Left ventricle myocardium inferior (tissue), 1 donor: ENCODE results near the gene INSYN2B. TPM values are rescaled to one million over a fixed set of nuclear protein-coding genes. Genes with fewer than 3 reads are reported as not detected.

Experiments
- DNase-seq: peaks from one replicate; pipeline ENCODE4 v3.0.0-alpha.2; 2020
- H3K27ac ChIP-seq: fragments of 200-600 bp; replicated peaks from 2 replicates; pipeline ENCODE4 v1.8.0; 2021
- H3K27me3 ChIP-seq: fragments of 200-600 bp; 2 replicates; pipeline ENCODE4 v1.8.0; 2021; ENCODE audit warnings: low read depth
- H3K36me3 ChIP-seq: fragments of 200-600 bp; 2 replicates; pipeline ENCODE4 v1.8.0; 2021
- H3K4me1 ChIP-seq: fragments of 200-600 bp; 2 replicates; pipeline ENCODE4 v1.8.0; 2021
- H3K4me3 ChIP-seq: fragments of 200-600 bp; 2 replicates; pipeline ENCODE4 v1.8.0; 2021; ENCODE audit warnings: mild to moderate bottlenecking, moderate library complexity
- H3K9me3 ChIP-seq: fragments of 200-600 bp; replicated peaks from 2 replicates; pipeline ENCODE4 v1.8.0; 2021
- CTCF ChIP-seq: fragments of 200-600 bp; IDR thresholded peaks from 2 replicates; pipeline ENCODE4 v1.8.0; 2021; ENCODE audit warnings: antibody characterized with exemption, mild to moderate bottlenecking, borderline replicate concordance
- intact Hi-C: fragments of 100-400 bp; cut with micrococcal nuclease; formaldehyde crosslinking; loops from one replicate; pipeline ENCODE4 v1.11.0; 2022
- total RNA-seq: library from RNA; stranded (reverse); fragmentation: NEBNext Ultra II Directional; extraction: Animal tissue kit (Norgen Biotek cat#: 25700); gene quantifications from one replicate; pipeline ENCODE4 v1.2.1, GENCODE V29; 2021
- donor health status: DM: no; HTN: yes; CAD: no; lungs with severe emphysema.

The INSYN2B gene
- total RNA-seq, 1 donor from 2014 or later = 0.08 TPM

- Histone ChIP-seq H3K36me3 (no peaks in the 10 kb centered on the region), H3K27me3 (peaks cover 20% of the 10 kb centered on the region), H3K4me1 (no peaks in the 10 kb centered on the region), H3K27ac (no peak overlapping the region), H3K9me3 (no peaks in the 10 kb centered on the region), H3K4me3 (no peak overlapping the region)
- intact Hi-C loops = no loop called here
- peak; percentile 60 for DNase-seq
- TF ChIP-seq CTCF = no peak
Observed at GRCh38 chr5:169895926-169896325, 84.4 kb downstream of the INSYN2B start.

GRCh38 chr5:169893571-169893970 lies 86.7 kb downstream of the INSYN2B start:
- Histone ChIP-seq H3K36me3 (no peaks in the 10 kb centered on the region), H3K4me3 (no peak overlapping the region), H3K9me3 (no peaks in the 10 kb centered on the region), H3K27ac (no peak overlapping the region), H3K27me3 (peaks cover 20% of the 10 kb centered on the region), H3K4me1 (no peaks in the 10 kb centered on the region)
- intact Hi-C loops = no loop called here
- DNase-seq = no peak
- TF ChIP-seq CTCF = no peak

GRCh38 chr5:169893010-169893409 lies 87.3 kb downstream of the INSYN2B start:
- intact Hi-C loops = no loop called here
- H3K36me3 ChIP-seq = no peaks in the 10 kb centered on the region
- DNase-seq = no peak
- H3K27ac ChIP-seq = no peak overlapping the region
- no peak overlapping the region for H3K4me3 ChIP-seq
- no peaks in the 10 kb centered on the region for H3K4me1 ChIP-seq
- H3K27me3 ChIP-seq = peaks cover 23% of the 10 kb centered on the region
- TF ChIP-seq CTCF = no peak
- H3K9me3 ChIP-seq = no peaks in the 10 kb centered on the region

GRCh38 chr5:169889572-169889971 lies 90.7 kb downstream of the INSYN2B start:
- H3K27me3 ChIP-seq = peaks cover 22% of the 10 kb centered on the region
- no peaks in the 10 kb centered on the region for H3K36me3 ChIP-seq
- no peaks in the 10 kb centered on the region for H3K4me1 ChIP-seq
- H3K4me3 ChIP-seq = no peak overlapping the region
- intact Hi-C loops = no loop called here
- no peak for TF ChIP-seq CTCF
- H3K9me3 ChIP-seq = no peaks in the 10 kb centered on the region
- no peak overlapping the region for H3K27ac ChIP-seq
- no peak for DNase-seq

GRCh38 chr5:169886677-169887076 lies 93.6 kb downstream of the INSYN2B start:
- intact Hi-C loops = no loop called here
- no peaks in the 10 kb centered on the region for H3K9me3 ChIP-seq
- no peaks in the 10 kb centered on the region for H3K36me3 ChIP-seq
- no peak for DNase-seq
- no peak for TF ChIP-seq CTCF
- peaks cover 35% of the 10 kb centered on the region for H3K27me3 ChIP-seq
- H3K27ac ChIP-seq = no peak overlapping the region
- no peaks in the 10 kb centered on the region for H3K4me1 ChIP-seq
- no peak overlapping the region for H3K4me3 ChIP-seq

GRCh38 chr5:169886033-169886432 lies 94.3 kb downstream of the INSYN2B start:
- no peak for TF ChIP-seq CTCF
- Histone ChIP-seq H3K27me3 (peaks cover 29% of the 10 kb centered on the region), H3K9me3 (no peaks in the 10 kb centered on the region), H3K36me3 (no peaks in the 10 kb centered on the region), H3K4me1 (no peaks in the 10 kb centered on the region), H3K4me3 (no peak overlapping the region), H3K27ac (no peak overlapping the region)
- intact Hi-C loops = no loop called here
- DNase-seq = no peak
